Stimulated activated effector memory CD8-positive, alpha-beta T cell treated with anti-CD3 and anti-CD28 coated beads, Interleukin-12 subunit alpha, Interleukin-12 subunit beta, amount 100 ng/mL, for 72 hours (primary cell): ENCODE data around the gene BAHD1.
A peak's percentile ranks its signal among the peaks of the same experiment; 100 is the strongest.

Experiments
- ATAC-seq: fragments of 150-1000 bp; cut with Tn5 transposase; 2 replicates; pipeline ENCODE4 v1.10.0; 2021
- DNase-seq, 2 donors: peaks; one replicate each; pipeline ENCODE4 v3.0.0; 2021 to 2022; ENCODE audit warnings: low spot score in 2 of 2
- H3K27ac Mint-ChIP-seq: one replicate; pipeline ENCODE4 v1.8.0; 2022; ENCODE audit warnings: mild to moderate bottlenecking, mixed read lengths
- H3K36me3 Mint-ChIP-seq: one replicate; pipeline ENCODE4 v1.8.0; 2022; ENCODE audit warnings: mild to moderate bottlenecking, mixed read lengths
- H3K4me1 Mint-ChIP-seq: one replicate; pipeline ENCODE4 v1.8.0; 2022; ENCODE audit warnings: mixed read lengths
- H3K4me3 Mint-ChIP-seq: one replicate; pipeline ENCODE4 v1.8.0; 2022; ENCODE audit warnings: mild to moderate bottlenecking, mixed read lengths
- H3K9me3 Mint-ChIP-seq: one replicate; pipeline ENCODE4 v1.8.0; 2022; ENCODE audit warnings: mixed read lengths

Gene BAHD1

GRCh38 chr15:40440743-40441564, at the start of gene BAHD1:
Gene BAHD1 (plus strand): TSS chr15:40440953. CDS start chr15:40458465, 17,512 bp downstream.
- ATAC-seq (peak; percentile 90), DNase-seq (peak; percentile 92 to 98)
- peak within 1 kb of the TSS; percentile 97 for H3K27ac Mint-ChIP-seq
- H3K36me3 Mint-ChIP-seq: peaks cover 7% of the 10 kb centered on the region
- peaks cover 79% of the 10 kb centered on the region for H3K4me1 Mint-ChIP-seq
- peak within 1 kb of the TSS; percentile 100 for H3K4me3 Mint-ChIP-seq
- no peaks in the 10 kb centered on the region for H3K9me3 Mint-ChIP-seq

- Mint-ChIP-seq H3K4me1 (peaks cover 8% of the 10 kb centered on the region), H3K27ac (peak overlapping the region; percentile 19), H3K9me3 (no peaks in the 10 kb centered on the region), H3K36me3 (peaks cover 69% of the 10 kb centered on the region), H3K4me3 (no peak overlapping the region)
- ATAC-seq: no peak
- DNase-seq: no peak
Observed at GRCh38 chr15:40392986-40393948, 47.5 kb upstream of the BAHD1 start.

- H3K4me3 Mint-ChIP-seq: no peak overlapping the region
- no peaks in the 10 kb centered on the region for H3K9me3 Mint-ChIP-seq
- peaks cover 23% of the 10 kb centered on the region for H3K36me3 Mint-ChIP-seq
- H3K4me1 Mint-ChIP-seq: peaks cover 18% of the 10 kb centered on the region
- no peak overlapping the region for H3K27ac Mint-ChIP-seq
- DNase-seq (no peak), ATAC-seq (no peak)
Observed at GRCh38 chr15:40397688-40398412, 42.9 kb upstream of the BAHD1 start.

GRCh38 chr15:40398413-40398873, 42.3 kb upstream of the BAHD1 start:
- DNase-seq: no peak
- Mint-ChIP-seq H3K4me3 (peak overlapping the region; percentile 11), H3K27ac (peak overlapping the region; percentile 14), H3K4me1 (peaks cover 18% of the 10 kb centered on the region), H3K36me3 (peaks cover 17% of the 10 kb centered on the region), H3K9me3 (no peaks in the 10 kb centered on the region)
- ATAC-seq: peak; percentile 95

GRCh38 chr15:40399370-40399769, 41.4 kb upstream of the BAHD1 start:
- no peaks in the 10 kb centered on the region for H3K9me3 Mint-ChIP-seq
- no peak for ATAC-seq
- H3K27ac Mint-ChIP-seq: no peak overlapping the region
- H3K4me1 Mint-ChIP-seq: peaks cover 18% of the 10 kb centered on the region
- no peak for DNase-seq
- peaks cover 8% of the 10 kb centered on the region for H3K36me3 Mint-ChIP-seq
- H3K4me3 Mint-ChIP-seq: no peak overlapping the region

- peak; percentile 98 for ATAC-seq
- peaks cover 30% of the 10 kb centered on the region for H3K4me1 Mint-ChIP-seq
- H3K36me3 Mint-ChIP-seq: peaks cover 39% of the 10 kb centered on the region
- peak within 1 kb of the TSS; percentile 84 for H3K4me3 Mint-ChIP-seq
- H3K9me3 Mint-ChIP-seq: no peaks in the 10 kb centered on the region
- peak; percentile 78 to 94 for DNase-seq
- peak within 1 kb of the TSS; percentile 90 for H3K27ac Mint-ChIP-seq
Observed at GRCh38 chr15:40405501-40406381, 35.0 kb upstream of the BAHD1 start, which contains the start of gene IVD. Gene IVD (plus strand): TSS chr15:40405795. CDS start chr15:40405828, 33 bp downstream.

GRCh38 chr15:40407330-40407990, 33.3 kb upstream of the BAHD1 start:
- Mint-ChIP-seq H3K27ac (peak overlapping the region; percentile 76), H3K4me3 (peak overlapping the region; percentile 84), H3K36me3 (peaks cover 56% of the 10 kb centered on the region), H3K9me3 (no peaks in the 10 kb centered on the region), H3K4me1 (peaks cover 39% of the 10 kb centered on the region)
- no peak for DNase-seq
- no peak for ATAC-seq

- Mint-ChIP-seq H3K27ac (no peak overlapping the region), H3K4me1 (peaks cover 40% of the 10 kb centered on the region)
- ATAC-seq: no peak
Observed at GRCh38 chr15:40409366-40409765, 31.4 kb upstream of the BAHD1 start.

GRCh38 chr15:40410476-40410875, 30.3 kb upstream of the BAHD1 start:
- peaks cover 84% of the 10 kb centered on the region for H3K36me3 Mint-ChIP-seq
- no peak overlapping the region for H3K4me3 Mint-ChIP-seq
- ATAC-seq: no peak
- no peak for DNase-seq
- H3K4me1 Mint-ChIP-seq: peaks cover 32% of the 10 kb centered on the region
- peak overlapping the region; percentile 54 for H3K27ac Mint-ChIP-seq
- no peaks in the 10 kb centered on the region for H3K9me3 Mint-ChIP-seq

More at GRCh38 chr15:40409366-40409765, 31.4 kb upstream of the BAHD1 start:
- no peak for DNase-seq
- Mint-ChIP-seq H3K4me3 (no peak overlapping the region), H3K9me3 (no peaks in the 10 kb centered on the region), H3K36me3 (peaks cover 75% of the 10 kb centered on the region)

- Mint-ChIP-seq H3K4me1 (peaks cover 20% of the 10 kb centered on the region), H3K36me3 (peaks cover 95% of the 10 kb centered on the region), H3K4me3 (no peak overlapping the region), H3K27ac (peak overlapping the region; percentile 18), H3K9me3 (no peaks in the 10 kb centered on the region)
- no peak for ATAC-seq
- no peak for DNase-seq
Observed at GRCh38 chr15:40412095-40412759, 28.5 kb upstream of the BAHD1 start.

GRCh38 chr15:40413036-40413435, 27.7 kb upstream of the BAHD1 start:
- Mint-ChIP-seq H3K36me3 (peaks cover 95% of the 10 kb centered on the region), H3K27ac (no peak overlapping the region), H3K4me1 (peaks cover 12% of the 10 kb centered on the region), H3K4me3 (no peak overlapping the region), H3K9me3 (no peaks in the 10 kb centered on the region)
- ATAC-seq (no peak), DNase-seq (no peak)

GRCh38 chr15:40414816-40415215, 25.9 kb upstream of the BAHD1 start:
- DNase-seq: no peak
- Mint-ChIP-seq H3K4me3 (no peak overlapping the region), H3K4me1 (peaks cover 10% of the 10 kb centered on the region), H3K27ac (peak overlapping the region; percentile 19), H3K9me3 (no peaks in the 10 kb centered on the region), H3K36me3 (peaks cover 92% of the 10 kb centered on the region)
- no peak for ATAC-seq

GRCh38 chr15:40415226-40415625, 25.5 kb upstream of the BAHD1 start:
- H3K36me3 Mint-ChIP-seq: peaks cover 87% of the 10 kb centered on the region
- H3K27ac Mint-ChIP-seq: peak overlapping the region; percentile 19
- H3K9me3 Mint-ChIP-seq: no peaks in the 10 kb centered on the region
- ATAC-seq: no peak
- H3K4me3 Mint-ChIP-seq: no peak overlapping the region
- H3K4me1 Mint-ChIP-seq: peaks cover 10% of the 10 kb centered on the region
- no peak for DNase-seq
